Measurements from ENCODE around the gene MTMR10.

GRCh38 chr15:30929064-30929669 is 62.3 kb downstream of the MTMR10 start:
- TF ChIP-seq MYC (IDR thresholded peaks at IDR 0.05; ENCODE audit: low read depth, low read length) (no peak), MAX (IDR thresholded peaks at IDR 0.05; ENCODE audit: insufficient read depth, insufficient read length) (no peak), CTCF (IDR thresholded peaks at IDR 0.05; ENCODE audit: extremely low read depth in 1 of 2, insufficient read depth in 1 of 2, low read depth in 1 of 2, low read length in 2 of 2) (no peak), POLR2AphosphoS5 (IDR thresholded peaks at IDR 0.05; ENCODE audit: insufficient read depth, low read depth, low read length) (no peak), POLR2A (IDR thresholded peaks at IDR 0.05; ENCODE audit: low read depth, low read length) (no peak), EZH2 (IDR thresholded peaks at IDR 0.05; ENCODE audit: borderline replicate concordance, low read depth, low read length, severe bottlenecking) (no peak), FOS (IDR thresholded peaks at IDR 0.05; ENCODE audit: borderline replicate concordance, insufficient read depth, low read length) (no peak), JUN (IDR thresholded peaks at IDR 0.05; ENCODE audit: borderline replicate concordance, insufficient read depth, insufficient read length, low read depth) (no peak), GATA2 (IDR thresholded peaks at IDR 0.05; ENCODE audit: insufficient read depth, insufficient read length, low read depth, low read length) (no peak)
